ENCODE measurements around the gene CSHL1.
"Not testable (repeated sequence)": the region's sequence is repeated elsewhere in the genome, so short reads cannot be mapped to it uniquely, and the experiment has no call there.

CSHL1 gene

GRCh38 chr17:63920050-63920449 lies 9.0 kb upstream of the CSHL1 start:
- not testable (repeated sequence) for DNase-seq (ENCODE audit: extremely low read depth in 1 of 2, low read depth in 1 of 2)

GRCh38 chr17:63919311-63919723 lies 8.3 kb upstream of the CSHL1 start:
- peak; percentile 42 to 44 for DNase-seq (ENCODE audit: extremely low read depth in 1 of 2, low read depth in 1 of 2)

DNA sequence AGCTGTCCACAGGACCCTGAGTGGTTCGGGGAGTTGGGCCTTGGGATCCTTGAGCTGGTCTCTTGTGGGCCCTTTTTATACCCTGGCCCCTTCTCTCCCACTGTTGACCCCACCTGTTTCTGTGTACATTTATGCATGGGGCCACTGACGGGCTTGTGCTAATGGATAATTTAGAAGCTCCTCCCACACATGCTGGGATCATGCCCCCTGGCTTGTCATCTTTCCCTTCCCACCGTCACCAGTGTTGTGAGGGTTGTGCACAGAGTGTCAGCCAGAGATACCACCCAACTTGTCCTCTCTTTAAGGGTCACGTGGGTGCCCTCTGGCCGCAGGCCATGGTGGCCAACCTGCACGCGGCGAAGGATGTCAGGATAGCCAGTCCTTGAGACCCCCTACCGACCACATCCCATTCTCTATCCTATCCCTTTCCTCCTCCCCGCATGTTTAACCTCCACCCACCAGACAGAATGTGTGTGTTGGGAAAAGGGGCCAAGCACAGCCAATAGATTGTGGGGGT lies 7.8 kb upstream of the CSHL1 start, which contains the start of gene GH1:
GH1 (minus strand) TSS at position 51 of the 517 bp plus-strand sequence. CDS start 63 bp downstream, outside the sequence.
- DNase-seq (ENCODE audit: extremely low read depth in 1 of 2, low read depth in 1 of 2), result not testable (repeated sequence)

- no peak for DNase-seq (ENCODE audit: extremely low read depth in 1 of 2, low read depth in 1 of 2)
Measured at GRCh38 chr17:63918305-63918704, 7.2 kb upstream of the CSHL1 start.

DNA sequence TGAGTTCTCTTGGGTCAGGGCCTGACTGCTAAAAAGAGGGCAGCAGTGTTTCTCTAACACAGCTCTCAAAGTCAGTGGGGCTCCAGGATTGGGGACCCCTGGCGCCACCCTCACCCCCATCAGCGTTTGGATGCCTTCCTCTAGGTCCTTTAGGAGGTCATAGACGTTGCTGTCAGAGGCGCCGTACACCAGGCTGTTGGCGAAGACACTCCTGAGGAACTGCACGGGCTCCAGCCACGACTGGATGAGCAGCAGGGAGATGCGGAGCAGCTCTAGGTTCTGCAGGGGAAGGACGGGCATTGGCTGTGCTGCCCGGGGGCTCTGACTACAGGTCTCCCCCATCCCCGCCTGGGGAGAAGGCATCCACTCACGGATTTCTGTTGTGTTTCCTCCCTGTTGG lies 6.6 kb upstream of the CSHL1 start:
- DNase-seq (ENCODE audit: extremely low read depth in 1 of 2, low read depth in 1 of 2), result no peak

DNA sequence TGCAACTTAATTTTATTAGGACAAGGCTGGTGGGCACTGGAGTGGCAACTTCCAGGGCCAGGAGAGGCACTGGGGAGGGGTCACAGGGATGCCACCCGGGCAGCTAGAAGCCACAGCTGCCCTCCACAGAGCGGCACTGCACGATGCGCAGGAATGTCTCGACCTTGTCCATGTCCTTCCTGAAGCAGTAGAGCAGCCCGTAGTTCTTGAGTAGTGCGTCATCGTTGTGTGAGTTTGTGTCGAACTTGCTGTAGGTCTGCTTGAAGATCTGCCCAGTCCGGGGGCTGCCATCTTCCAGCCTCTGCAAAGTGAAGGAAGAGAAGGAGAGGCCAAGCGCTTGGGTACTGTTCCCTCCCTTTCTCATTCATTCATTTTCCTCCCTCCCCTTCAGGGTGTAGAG lies 6.1 kb upstream of the CSHL1 start:
- DNase-seq (ENCODE audit: extremely low read depth in 1 of 2, low read depth in 1 of 2), result not testable (repeated sequence)

DNA sequence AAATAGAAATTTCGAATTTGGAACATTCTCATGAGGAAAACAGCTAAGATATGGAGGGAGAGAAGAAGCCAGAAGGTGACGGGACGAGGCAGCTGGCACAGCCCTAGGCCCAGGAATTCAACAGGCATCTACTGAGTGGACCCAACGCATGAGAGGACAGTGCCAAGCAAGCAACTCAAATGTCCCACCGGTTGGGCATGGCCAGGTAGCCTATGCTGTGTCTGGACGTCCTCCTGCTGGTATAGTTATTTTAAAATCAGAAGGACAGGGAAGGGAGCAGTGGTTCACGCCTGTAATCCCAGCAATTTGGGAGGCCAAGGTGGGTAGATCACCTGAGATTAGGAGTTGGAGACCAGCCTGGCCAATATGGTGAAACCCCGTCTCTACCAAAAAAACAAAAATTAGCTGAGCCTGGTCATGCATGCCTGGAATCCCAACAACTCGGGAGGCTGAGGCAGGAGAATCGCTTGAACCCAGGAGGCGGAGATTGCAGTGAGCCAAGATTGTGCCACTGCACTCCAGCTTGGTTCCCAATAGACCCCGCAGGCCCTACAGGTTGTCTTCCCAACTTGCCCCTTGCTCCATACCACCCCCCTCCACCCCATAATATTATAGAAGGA lies 5.6 kb upstream of the CSHL1 start:
- DNase-seq (ENCODE audit: extremely low read depth in 1 of 2, low read depth in 1 of 2), result no peak

GRCh38 chr17:63915753-63916152 lies 4.7 kb upstream of the CSHL1 start:
- not testable (repeated sequence) for DNase-seq (ENCODE audit: extremely low read depth in 1 of 2, low read depth in 1 of 2)

DNA sequence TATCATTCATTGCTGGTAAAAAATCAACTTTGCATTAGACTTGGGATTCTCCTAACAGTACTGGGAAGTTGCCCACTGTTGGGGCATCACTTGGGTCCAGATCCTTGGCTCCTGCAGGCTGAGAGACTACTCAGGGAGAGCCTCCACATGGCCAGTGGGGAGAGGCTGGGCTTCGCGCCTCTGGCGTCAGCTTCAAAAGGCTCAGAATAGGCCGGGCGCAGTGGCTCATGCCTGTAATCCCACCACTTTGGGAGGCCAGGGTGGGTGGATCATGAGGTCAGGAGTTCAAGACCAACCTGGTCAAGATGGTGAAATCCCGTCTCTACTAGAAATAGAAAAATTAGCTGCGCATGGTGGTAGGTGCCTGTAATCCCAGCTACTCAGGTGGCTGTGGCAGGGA lies 3.4 kb upstream of the CSHL1 start:
- no peak for DNase-seq (ENCODE audit: extremely low read depth in 1 of 2, low read depth in 1 of 2)

DNA sequence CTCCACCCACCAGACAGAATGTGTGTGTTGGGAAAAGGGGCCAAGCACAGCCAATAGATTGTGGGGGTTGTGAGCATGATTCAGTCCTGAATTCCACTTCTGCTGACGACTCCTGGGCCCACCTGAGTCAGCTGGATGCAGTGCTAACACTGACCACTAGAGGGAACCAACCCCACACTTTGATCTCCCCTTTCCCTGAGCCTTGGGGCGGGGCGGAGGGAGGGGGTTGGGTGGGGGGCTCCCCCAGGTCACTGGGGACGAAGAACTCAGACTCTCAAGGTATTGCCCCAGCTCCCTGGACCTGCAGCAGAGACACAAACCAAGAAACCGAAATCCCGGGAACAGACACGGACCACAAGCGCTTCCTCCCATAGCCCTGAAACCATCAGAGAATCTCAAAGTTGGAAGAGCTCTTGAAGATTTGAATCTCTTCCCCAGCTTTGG lies 621 bp upstream of the CSHL1 start:
- DNase-seq (ENCODE audit: extremely low read depth in 1 of 2, low read depth in 1 of 2), result peak; percentile 21 to 33

DNA sequence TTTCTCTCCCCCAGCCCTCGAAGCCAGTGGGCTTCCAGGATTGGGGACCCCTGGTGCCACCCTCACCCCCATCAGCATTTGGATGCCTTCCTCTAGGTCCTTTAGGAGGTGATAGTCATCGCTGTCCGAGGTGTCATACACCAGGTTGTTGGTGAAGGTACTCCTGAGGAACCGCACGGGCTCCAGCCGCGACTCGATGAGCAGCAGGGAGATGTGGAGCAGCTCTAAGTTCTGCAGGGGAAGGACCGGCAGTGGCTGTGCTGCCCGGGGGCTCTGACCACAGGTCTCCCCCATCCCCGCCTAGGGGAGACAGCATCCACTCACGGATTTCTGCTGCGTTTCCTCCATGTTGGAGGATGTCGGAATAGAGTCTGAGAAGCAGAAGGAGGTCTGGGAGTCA lies 962 bp downstream of the CSHL1 start:
- no peak for DNase-seq (ENCODE audit: extremely low read depth in 1 of 2, low read depth in 1 of 2)

GRCh38 chr17:63909586-63909985 lies 1.5 kb downstream of the CSHL1 start:
- DNase-seq (ENCODE audit: extremely low read depth in 1 of 2, low read depth in 1 of 2), result not testable (repeated sequence)

DNA sequence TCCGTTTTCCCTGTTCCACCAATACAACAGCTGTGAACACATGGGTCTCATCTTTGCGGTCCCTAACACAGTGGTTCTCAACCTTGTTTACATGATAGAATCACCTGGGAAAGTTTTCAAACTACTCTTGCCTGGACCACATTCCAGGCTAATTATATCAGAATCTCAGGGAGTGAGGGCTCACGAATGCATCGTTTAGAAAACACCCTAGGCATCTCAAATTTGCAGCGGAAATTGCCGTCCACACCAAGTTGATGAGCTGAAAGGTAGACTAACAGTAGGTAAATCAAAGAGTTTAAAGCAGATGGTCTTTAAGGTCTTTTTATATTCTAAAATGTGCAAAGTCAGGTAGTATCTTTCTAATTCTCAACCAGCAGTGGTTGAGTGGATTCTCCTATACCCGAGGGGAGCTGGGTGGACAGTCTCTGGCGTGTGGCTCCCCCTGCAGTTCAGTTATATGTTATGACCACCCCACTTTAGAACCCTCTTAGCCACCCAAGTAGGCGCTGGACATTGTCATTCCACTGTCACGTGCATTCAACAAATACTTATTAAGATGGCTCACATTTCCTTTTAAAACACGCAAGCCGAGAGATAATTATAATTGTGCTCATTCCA lies 3.8 kb downstream of the CSHL1 start:
- not testable (repeated sequence) for DNase-seq (ENCODE audit: extremely low read depth in 1 of 2, low read depth in 1 of 2)

DNA sequence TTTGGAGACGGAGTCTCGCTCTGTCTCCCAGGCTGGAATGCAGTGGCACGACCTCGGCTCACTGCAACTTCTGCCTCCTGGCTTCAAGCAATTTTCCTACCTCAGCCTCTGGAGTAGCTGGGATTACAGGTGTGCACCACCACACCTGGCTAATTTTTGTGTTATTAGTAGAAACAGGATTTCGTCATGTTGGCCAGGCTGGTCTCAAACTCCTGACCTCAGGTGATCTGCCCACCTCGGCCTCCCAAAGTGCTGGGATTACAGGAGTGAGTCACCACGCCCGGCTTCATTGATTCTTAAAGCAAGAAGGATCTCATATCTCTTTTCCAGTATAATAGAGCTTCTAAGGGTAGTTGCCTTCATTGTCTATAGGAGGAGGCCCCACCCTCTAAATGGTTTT lies 6.3 kb downstream of the CSHL1 start:
- DNase-seq (ENCODE audit: extremely low read depth in 1 of 2, low read depth in 1 of 2), result not testable (repeated sequence)

DNA sequence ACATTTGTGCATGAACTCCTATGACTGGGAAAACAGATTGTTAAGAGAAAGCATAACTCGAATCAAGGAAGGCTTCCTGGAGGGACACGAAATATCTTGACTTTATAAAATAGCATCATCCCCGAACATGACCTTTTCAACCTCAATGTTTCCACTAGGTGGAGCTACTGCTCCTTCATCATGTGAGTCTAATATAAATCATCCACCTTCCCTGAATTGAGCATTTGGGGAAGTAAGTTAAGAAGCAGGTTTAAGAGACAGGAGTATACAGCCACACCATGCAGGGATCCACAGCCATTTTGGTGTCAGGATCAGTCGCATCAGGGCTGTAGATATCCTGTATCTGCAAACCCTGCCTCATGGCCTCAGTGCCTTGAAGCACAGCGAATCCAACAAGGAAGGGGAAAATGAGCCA lies 7.3 kb downstream of the CSHL1 start:
- DNase-seq (ENCODE audit: extremely low read depth in 1 of 2, low read depth in 1 of 2), result not testable (repeated sequence)

DNA sequence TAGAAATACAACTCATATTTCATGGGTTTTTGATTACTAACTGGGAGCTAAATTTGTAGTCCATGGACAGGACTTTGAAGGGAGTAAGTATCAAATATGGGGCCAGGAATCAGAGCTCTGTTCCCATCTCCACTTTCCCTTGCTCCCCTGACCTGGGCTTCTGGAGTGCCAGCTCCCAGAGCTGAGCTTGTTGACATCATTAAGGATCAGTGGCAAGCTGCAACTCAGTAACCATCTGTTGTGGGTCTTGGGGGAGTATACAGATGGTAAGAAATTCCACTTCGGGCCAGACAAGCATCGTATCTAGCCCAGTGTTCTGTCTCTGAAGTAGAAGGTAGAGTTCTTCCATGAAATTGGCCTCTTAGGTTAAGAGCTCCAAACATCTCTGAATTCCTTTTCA lies 9.1 kb downstream of the CSHL1 start:
- not testable (repeated sequence) for DNase-seq (ENCODE audit: extremely low read depth in 1 of 2, low read depth in 1 of 2)

DNA sequence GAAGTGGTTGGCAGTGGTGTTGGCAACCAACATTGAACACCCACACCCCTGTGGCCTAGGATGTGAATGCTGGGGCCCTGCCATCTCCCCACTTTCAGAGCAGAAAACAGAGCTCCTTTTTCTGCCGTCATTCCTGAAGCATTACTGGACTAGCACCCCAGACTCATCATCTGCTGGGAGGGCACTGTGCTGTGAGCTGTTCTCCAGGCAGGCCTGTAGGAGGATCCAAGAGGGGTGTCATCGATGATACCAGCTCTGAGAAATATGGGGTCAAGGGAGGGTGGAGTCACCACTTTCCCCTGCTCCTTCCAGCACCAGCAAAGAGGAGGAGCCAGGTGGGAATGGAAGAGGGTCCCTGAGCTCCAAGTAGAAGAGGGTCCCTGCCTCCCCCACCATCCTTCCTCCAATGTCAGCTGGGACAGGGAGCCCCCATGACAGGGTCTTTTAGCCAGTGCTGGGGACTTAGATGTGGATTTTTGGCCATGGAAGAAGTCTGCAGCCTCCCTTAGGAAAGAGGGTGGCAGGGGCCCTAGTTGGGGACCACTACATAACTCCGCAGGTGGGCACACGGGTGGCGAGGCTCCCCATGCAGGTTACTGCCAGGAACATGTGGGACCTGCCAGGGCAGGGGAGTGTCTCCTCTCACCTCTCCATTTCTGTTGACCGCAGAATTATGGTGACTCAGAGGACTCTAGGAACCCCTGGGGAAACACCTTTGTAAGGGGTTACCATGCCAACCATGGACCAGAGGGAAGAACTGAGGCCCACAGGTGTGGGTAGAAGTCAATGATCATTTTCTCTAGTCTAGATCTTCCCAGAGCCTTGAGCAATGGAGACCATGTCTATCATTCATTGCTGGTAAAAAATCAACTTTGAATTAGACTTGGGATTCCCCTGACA lies 11.9 kb downstream of the CSHL1 start:
- not testable (repeated sequence) for DNase-seq (ENCODE audit: extremely low read depth in 1 of 2, low read depth in 1 of 2)

DNA sequence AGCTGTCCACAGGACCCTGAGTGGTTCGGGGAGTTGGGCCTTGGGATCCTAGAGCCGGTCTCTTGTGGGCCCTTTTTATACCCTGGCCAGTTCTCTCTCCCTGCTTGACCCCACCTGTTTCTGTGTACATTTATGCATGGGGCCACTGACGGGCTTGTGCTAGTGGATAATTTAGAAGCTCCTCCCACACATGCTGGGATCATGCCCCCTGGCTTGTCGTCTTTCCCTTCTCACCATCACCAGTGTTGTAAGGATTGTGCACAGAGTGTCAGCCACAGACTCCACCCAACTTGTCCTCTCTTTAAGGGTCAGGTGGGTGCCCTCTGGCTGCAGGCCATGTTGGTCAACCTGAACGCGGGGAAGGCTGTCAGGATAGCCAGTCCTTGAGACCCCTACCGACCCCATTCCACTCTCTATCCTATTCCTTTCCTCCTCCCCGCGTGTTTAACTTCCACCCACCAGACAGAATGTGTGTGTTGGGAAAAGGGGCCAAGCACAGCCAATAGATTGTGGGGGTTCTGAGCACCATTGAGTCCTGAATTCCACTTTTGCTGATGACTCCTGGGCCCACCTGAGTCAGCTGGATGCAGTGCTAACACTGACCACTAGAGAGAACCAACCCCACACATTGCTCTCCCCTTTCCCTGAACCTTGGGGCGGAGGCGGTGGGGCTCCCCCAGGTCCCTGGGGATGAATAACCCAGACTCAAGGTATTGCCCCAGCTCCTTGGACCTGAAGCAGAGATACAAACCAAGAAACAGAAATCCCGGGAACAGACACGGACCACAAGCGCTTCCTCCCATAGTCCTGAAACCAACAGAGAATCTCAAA lies 14.3 kb downstream of the CSHL1 start, which contains the start of gene CSH1:
CSH1 (minus strand) TSS at position 51 of the 831 bp plus-strand sequence. CDS start 63 bp downstream, outside the sequence.
- not testable (repeated sequence) for DNase-seq (ENCODE audit: extremely low read depth in 1 of 2, low read depth in 1 of 2)

DNA sequence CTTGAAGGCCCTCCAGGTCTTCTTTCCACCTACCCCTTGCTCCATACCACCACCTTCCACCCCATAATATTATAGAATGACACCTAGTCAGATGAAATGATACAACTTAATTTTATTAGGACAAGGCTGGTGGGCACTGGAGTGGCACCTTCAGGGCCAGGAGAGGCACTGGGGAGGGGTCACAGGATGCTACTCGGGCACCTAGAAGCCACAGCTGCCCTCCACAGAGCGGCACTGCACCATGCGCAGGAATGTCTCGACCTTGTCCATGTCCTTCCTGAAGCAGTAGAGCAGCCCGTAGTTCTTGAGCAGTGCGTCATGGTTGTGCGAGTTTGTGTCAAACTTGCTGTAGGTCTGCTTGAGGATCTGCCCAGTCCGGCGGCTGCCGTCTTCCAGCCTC lies 16.2 kb downstream of the CSHL1 start:
- DNase-seq (ENCODE audit: extremely low read depth in 1 of 2, low read depth in 1 of 2), result not testable (repeated sequence)

DNA sequence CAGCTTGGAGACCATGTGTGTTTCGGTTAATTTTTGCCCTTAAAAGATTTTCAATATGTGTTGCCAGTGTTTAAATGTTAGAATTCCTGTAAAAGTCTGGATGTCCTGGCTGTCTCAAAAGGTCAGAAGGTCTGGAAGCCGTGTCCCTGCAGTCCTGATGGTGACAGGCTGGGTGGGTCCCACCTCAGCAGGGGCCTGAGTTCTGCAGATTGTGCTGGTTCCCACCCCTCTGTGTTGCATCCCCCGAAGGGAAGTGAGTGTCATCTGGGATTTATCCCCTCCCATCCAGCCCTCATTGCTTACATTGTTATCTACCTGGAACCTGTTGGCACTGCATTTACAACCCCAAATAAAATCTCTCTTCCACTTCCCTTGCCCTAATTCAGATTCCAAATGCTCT lies 17.0 kb downstream of the CSHL1 start:
- not testable (repeated sequence) for DNase-seq (ENCODE audit: extremely low read depth in 1 of 2, low read depth in 1 of 2)

Data from activated CD8-positive, alpha-beta memory T cell treated with anti-CD3 and anti-CD28 coated beads for 1 hour (primary cell).